ENCODE data around the gene MMP17.

MMP17 gene

GRCh38 chr12:131894981-131895639 lies 66.9 kb downstream of the MMP17 start:
- no peaks in the 10 kb centered on the region for H3K27me3 ChIP-seq (ENCODE audit: control insufficient read depth in 1 of 2, insufficient read depth in 2 of 2, low read length in 2 of 2)
- peak overlapping the region; percentile 76 to 79 for H3K4me3 ChIP-seq (ENCODE audit: low read depth in 1 of 2, low read length in 2 of 2)
- H3K4me1 ChIP-seq (ENCODE audit: insufficient read depth, low read length): peaks cover 20% of the 10 kb centered on the region
- peaks cover 14% of the 10 kb centered on the region for H3K36me3 ChIP-seq (ENCODE audit: insufficient read depth, low read length)
- no peaks in the 10 kb centered on the region for H3K9me3 ChIP-seq (ENCODE audit: low read length)
- H3K9ac ChIP-seq (ENCODE audit: low read length): peak overlapping the region; percentile 69
- H3K27ac ChIP-seq (ENCODE audit: low read depth, low read length): peak overlapping the region; percentile 98

DNA sequence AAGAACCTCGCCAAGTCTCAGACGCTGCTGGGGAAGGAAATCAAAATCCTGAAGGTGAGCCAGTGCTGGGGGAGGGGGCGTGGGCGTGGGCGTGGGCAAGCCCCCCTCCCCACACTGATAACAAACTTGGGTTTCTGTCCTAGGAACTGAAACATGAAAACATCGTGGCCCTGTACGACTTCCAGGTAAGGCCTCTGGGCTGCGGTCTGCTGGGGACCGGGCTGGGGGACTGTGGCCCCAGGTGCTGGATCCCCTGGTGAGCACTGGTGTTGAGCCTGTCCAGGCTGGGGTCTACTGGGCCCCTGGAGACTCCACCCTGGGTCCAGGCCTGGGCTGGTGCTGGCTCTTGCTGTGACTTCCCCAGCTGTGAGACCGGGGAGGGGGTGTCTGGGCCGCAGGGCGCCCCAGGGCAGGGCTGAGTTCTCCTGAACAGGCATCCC lies 67.5 kb downstream of the MMP17 start:
- Histone ChIP-seq H3K27me3 (ENCODE audit: control insufficient read depth in 1 of 2, insufficient read depth in 2 of 2, low read length in 2 of 2) (no peaks in the 10 kb centered on the region), H3K36me3 (ENCODE audit: insufficient read depth, low read length) (peaks cover 14% of the 10 kb centered on the region), H3K4me1 (ENCODE audit: insufficient read depth, low read length) (peaks cover 20% of the 10 kb centered on the region), H3K4me3 (ENCODE audit: low read depth in 1 of 2, low read length in 2 of 2) (peak overlapping the region; percentile 76 to 79), H3K9ac (ENCODE audit: low read length) (peak overlapping the region; percentile 69), H3K27ac (ENCODE audit: low read depth, low read length) (peak overlapping the region; percentile 98), H3K9me3 (ENCODE audit: low read length) (no peaks in the 10 kb centered on the region)

DNA sequence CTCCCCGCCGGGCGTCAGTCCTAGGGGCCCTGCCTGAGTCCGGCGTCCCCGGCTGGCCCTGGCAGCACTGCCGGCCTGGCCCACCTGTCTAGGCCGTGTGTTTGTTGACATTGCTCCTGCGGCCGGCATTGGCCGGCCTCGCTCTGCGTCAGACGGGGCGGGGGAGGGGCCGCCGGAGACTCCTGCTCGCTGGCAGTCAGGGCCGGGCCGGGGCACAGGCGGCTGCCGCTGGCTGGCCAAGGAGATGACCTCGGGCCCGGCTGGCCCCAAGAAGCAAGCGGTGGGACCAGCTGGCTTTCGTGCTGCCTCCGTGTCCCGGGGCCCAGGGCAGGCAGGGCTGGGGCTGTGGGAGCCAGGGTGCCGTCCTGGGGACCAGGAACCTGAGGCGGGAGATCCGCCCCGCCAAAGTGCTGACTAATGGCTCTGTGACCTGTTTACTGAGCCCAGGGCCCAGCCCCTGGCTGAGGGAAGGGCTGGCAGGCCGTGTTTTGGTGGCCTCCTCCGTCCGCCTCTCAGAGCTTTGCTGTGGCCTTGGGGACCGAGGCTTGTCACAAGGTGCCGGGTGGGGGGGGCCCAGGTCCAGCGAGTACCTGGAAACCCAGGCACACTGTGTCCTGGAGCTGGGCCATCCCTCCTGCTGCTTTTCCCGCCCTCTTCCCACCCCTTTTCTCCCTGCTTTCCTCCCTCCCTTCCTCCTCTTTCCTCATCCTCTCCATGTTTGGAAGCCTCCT lies 68.1 kb downstream of the MMP17 start:
- Histone ChIP-seq H3K9me3 (ENCODE audit: low read length) (no peaks in the 10 kb centered on the region), H3K27me3 (ENCODE audit: control insufficient read depth in 1 of 2, insufficient read depth in 2 of 2, low read length in 2 of 2) (no peaks in the 10 kb centered on the region)

DNA sequence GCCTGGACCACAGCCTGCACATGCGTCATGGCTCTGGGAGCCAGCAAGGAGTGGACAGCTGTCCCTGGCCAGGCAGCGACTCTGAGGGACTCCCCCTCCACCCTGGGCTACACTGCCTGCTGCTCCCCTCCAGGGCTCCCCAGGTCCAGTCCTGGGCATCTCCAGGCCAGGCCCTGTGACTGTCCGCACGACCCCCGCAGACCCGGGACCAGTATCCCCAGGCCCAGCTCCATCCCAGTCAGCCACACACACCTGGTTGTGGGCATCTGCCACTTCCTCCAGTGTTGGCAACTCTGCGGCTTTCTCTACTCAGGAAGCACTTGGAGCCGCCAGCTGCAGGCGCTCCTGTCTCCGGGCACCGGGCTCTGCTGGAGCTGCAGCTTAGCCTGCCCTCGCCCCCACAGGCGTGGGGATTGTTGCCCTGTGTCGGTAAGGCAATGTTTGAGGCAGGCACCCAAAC lies 68.6 kb downstream of the MMP17 start:
- Histone ChIP-seq H3K9me3 (ENCODE audit: low read length) (no peaks in the 10 kb centered on the region), H3K4me1 (ENCODE audit: insufficient read depth, low read length) (peaks cover 27% of the 10 kb centered on the region), H3K36me3 (ENCODE audit: insufficient read depth, low read length) (peaks cover 14% of the 10 kb centered on the region), H3K27me3 (ENCODE audit: control insufficient read depth in 1 of 2, insufficient read depth in 2 of 2, low read length in 2 of 2) (no peaks in the 10 kb centered on the region), H3K4me3 (ENCODE audit: low read depth in 1 of 2, low read length in 2 of 2) (peak overlapping the region; percentile 78 to 79), H3K27ac (ENCODE audit: low read depth, low read length) (peak overlapping the region; percentile 98), H3K9ac (ENCODE audit: low read length) (no peak overlapping the region)

More for the DNA sequence above, 68.1 kb downstream of the MMP17 start:
- peaks cover 14% of the 10 kb centered on the region for H3K36me3 ChIP-seq (ENCODE audit: insufficient read depth, low read length)
- H3K4me3 ChIP-seq (ENCODE audit: low read depth in 1 of 2, low read length in 2 of 2): peak overlapping the region; percentile 78 to 79
- H3K27ac ChIP-seq (ENCODE audit: low read depth, low read length): peak overlapping the region; percentile 98
- peaks cover 21% of the 10 kb centered on the region for H3K4me1 ChIP-seq (ENCODE audit: insufficient read depth, low read length)
- H3K9ac ChIP-seq (ENCODE audit: low read length): peak overlapping the region; percentile 80

GRCh38 chr12:131897276-131897675 lies 69.1 kb downstream of the MMP17 start:
- H3K27ac ChIP-seq (ENCODE audit: low read depth, low read length): peak overlapping the region; percentile 98
- peak overlapping the region in 1 of 2 donors; percentile 79 for H3K4me3 ChIP-seq (ENCODE audit: low read depth in 1 of 2, low read length in 2 of 2)
- H3K36me3 ChIP-seq (ENCODE audit: insufficient read depth, low read length): peaks cover 14% of the 10 kb centered on the region
- H3K9ac ChIP-seq (ENCODE audit: low read length): no peak overlapping the region
- no peaks in the 10 kb centered on the region for H3K27me3 ChIP-seq (ENCODE audit: control insufficient read depth in 1 of 2, insufficient read depth in 2 of 2, low read length in 2 of 2)
- no peaks in the 10 kb centered on the region for H3K9me3 ChIP-seq (ENCODE audit: low read length)
- H3K4me1 ChIP-seq (ENCODE audit: insufficient read depth, low read length): peaks cover 31% of the 10 kb centered on the region

GRCh38 chr12:131897875-131898274 lies 69.7 kb downstream of the MMP17 start:
- H3K27ac ChIP-seq (ENCODE audit: low read depth, low read length): no peak overlapping the region
- peaks cover 37% of the 10 kb centered on the region for H3K4me1 ChIP-seq (ENCODE audit: insufficient read depth, low read length)

GRCh38 chr12:131900397-131900796 lies 72.2 kb downstream of the MMP17 start:
- Histone ChIP-seq H3K9me3 (ENCODE audit: low read length) (no peaks in the 10 kb centered on the region), H3K4me3 (ENCODE audit: low read depth in 1 of 2, low read length in 2 of 2) (no peak overlapping the region), H3K27me3 (ENCODE audit: control insufficient read depth in 1 of 2, insufficient read depth in 2 of 2, low read length in 2 of 2) (no peaks in the 10 kb centered on the region), H3K4me1 (ENCODE audit: insufficient read depth, low read length) (peaks cover 43% of the 10 kb centered on the region), H3K27ac (ENCODE audit: low read depth, low read length) (no peak overlapping the region), H3K9ac (ENCODE audit: low read length) (no peak overlapping the region), H3K36me3 (ENCODE audit: insufficient read depth, low read length) (peaks cover 14% of the 10 kb centered on the region)

More at GRCh38 chr12:131897875-131898274, 69.7 kb downstream of the MMP17 start:
- peaks cover 14% of the 10 kb centered on the region for H3K36me3 ChIP-seq (ENCODE audit: insufficient read depth, low read length)
- no peak overlapping the region for H3K9ac ChIP-seq (ENCODE audit: low read length)
- no peaks in the 10 kb centered on the region for H3K9me3 ChIP-seq (ENCODE audit: low read length)
- no peaks in the 10 kb centered on the region for H3K27me3 ChIP-seq (ENCODE audit: control insufficient read depth in 1 of 2, insufficient read depth in 2 of 2, low read length in 2 of 2)
- H3K4me3 ChIP-seq (ENCODE audit: low read depth in 1 of 2, low read length in 2 of 2): no peak overlapping the region
